SU-DHL-6 (cell line): ENCODE data around the gene RNF144B.
"Not testable (repeated sequence)": the region's sequence is repeated elsewhere in the genome, so short reads cannot be mapped to it uniquely, and the experiment has no call there.

ENCODE experiments used
- H2AFZ ChIP-seq: fragments of 200-600 bp; sonication (generic); 2 replicates; pipeline ENCODE4 v1.6.1; 2014; ENCODE audit warnings: low read depth, mild to moderate bottlenecking, moderate library complexity, mixed read lengths, antibody characterized with exemption, low read length; ENCODE audit not compliant: severe bottlenecking
- H3F3A ChIP-seq: fragments of 200-600 bp; shearing (Covaris generic); 2 replicates; pipeline ENCODE4 v1.6.0; 2016; ENCODE audit warnings: antibody characterized with exemption, mild to moderate bottlenecking; ENCODE audit not compliant: insufficient read depth
- H3K27ac ChIP-seq: fragments of 200-600 bp; sonication (generic); 2 replicates; pipeline ENCODE4 v1.5.1; 2016; ENCODE audit warnings: low read depth, mild to moderate bottlenecking, low read length, moderate library complexity, mixed read lengths
- H3K27me3 ChIP-seq: fragments of 200-600 bp; sonication (generic), shearing (Covaris generic); 2 replicates; pipeline ENCODE4 v1.6.0; 2014; ENCODE audit warnings: mild to moderate bottlenecking, low read length
- H3K36me3 ChIP-seq: fragments of 200-600 bp; sonication (generic); 2 replicates; pipeline ENCODE4 v1.6.1; 2014; ENCODE audit warnings: mild to moderate bottlenecking, low read length, mixed read lengths
- H3K4me2 ChIP-seq: fragments of 300-600, 200-600 bp; shearing (Covaris generic), sonication (generic); 2 replicates; pipeline ENCODE4 v1.6.0; 2014; ENCODE audit warnings: low read length, low read depth, mild to moderate bottlenecking; ENCODE audit not compliant: poor library complexity, severe bottlenecking
- H3K4me3 ChIP-seq: fragments of 200-600 bp; sonication (generic); 2 replicates; pipeline ENCODE4 v1.5.1; 2014; ENCODE audit warnings: antibody characterized with exemption, low read length, mild to moderate bottlenecking, mixed read lengths; ENCODE audit not compliant: insufficient read depth, poor library complexity, severe bottlenecking
- H3K79me2 ChIP-seq: fragments of 200-600 bp; sonication (generic); 2 replicates; pipeline ENCODE4 v1.6.1; 2014; ENCODE audit warnings: mild to moderate bottlenecking, low read length, moderate library complexity; ENCODE audit not compliant: insufficient read depth
- H3K9ac ChIP-seq: fragments of 200-600 bp; sonication (generic); 2 replicates; pipeline ENCODE4 v1.7.0; 2014; ENCODE audit warnings: mild to moderate bottlenecking, low read length
- H3K9me2 ChIP-seq: fragments of 200-600 bp; sonication (generic); replicated peaks from 2 replicates; pipeline ENCODE4 v1.6.1; 2014; ENCODE audit warnings: low read length; ENCODE audit not compliant: insufficient read depth
- H3K9me3 ChIP-seq: fragments of 200-600 bp; sonication (generic); 2 replicates; pipeline ENCODE4 v1.6.1; 2014; ENCODE audit warnings: low read length, mixed read lengths; ENCODE audit not compliant: insufficient read depth
- H4K20me1 ChIP-seq: fragments of 200-600 bp; sonication (generic); 2 replicates; pipeline ENCODE4 v1.6.1; 2014; ENCODE audit warnings: low read depth, mild to moderate bottlenecking, antibody characterized with exemption, low read length, moderate library complexity, mixed read lengths
- CTCF ChIP-seq: fragments of 200-600 bp; sonication (generic); IDR thresholded peaks from one replicate; pipeline ENCODE4 v1.5.1; 2017; ENCODE audit warnings: antibody characterized with exemption, mild to moderate bottlenecking, low read length, moderate library complexity; ENCODE audit not compliant: insufficient read depth, poor library complexity, severe bottlenecking
- EZH2phosphoT487 ChIP-seq: fragments of 200-600 bp; sonication (generic), shearing (Covaris generic); conservative IDR thresholded peaks from 2 replicates; pipeline ENCODE4 v1.6.1; 2018; ENCODE audit warnings: mild to moderate bottlenecking, antibody characterized with exemption, low read length, moderate library complexity, mixed read lengths

The RNF144B gene

DNA sequence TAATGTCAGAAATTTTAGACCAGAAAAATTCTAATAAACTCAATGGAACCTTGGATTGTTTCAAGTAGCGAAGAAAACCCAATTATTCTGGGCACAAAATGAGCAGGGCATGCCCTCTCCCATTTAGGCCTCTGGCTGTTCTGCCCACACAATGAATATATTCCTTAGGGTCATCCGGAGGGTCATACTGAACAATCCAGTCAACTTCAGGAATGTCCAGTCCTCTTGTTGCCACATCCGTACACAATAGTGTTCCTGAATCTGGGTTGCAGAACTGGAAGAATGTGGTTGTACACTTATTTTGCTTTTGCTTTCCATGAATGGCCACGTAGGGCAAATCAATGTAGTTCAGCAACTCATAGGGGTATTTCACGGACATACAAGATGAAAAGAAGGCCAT lies 23.4 kb upstream of the RNF144B start:
- Histone ChIP-seq H3K9me2 (no peaks in the 10 kb centered on the region), H3K27ac (no peak overlapping the region), H3K27me3 (no peaks in the 10 kb centered on the region), H3F3A (peaks cover 19% of the 10 kb centered on the region; the same call in 1 of the 2 replicates), H3K79me2 (no peaks in the 10 kb centered on the region), H3K4me3 (no peak overlapping the region), H3K36me3 (no peaks in the 10 kb centered on the region), H4K20me1 (no peaks in the 10 kb centered on the region), H3K4me2 (no peak overlapping the region), H3K9ac (no peak overlapping the region), H2AFZ (no peak overlapping the region), H3K9me3 (0 out of 2 replicates have a peak, but pooled peaks cover under 1% of the 10 kb centered on the region)
- no peak for TF ChIP-seq CTCF
- no peak for TF ChIP-seq EZH2phosphoT487

DNA sequence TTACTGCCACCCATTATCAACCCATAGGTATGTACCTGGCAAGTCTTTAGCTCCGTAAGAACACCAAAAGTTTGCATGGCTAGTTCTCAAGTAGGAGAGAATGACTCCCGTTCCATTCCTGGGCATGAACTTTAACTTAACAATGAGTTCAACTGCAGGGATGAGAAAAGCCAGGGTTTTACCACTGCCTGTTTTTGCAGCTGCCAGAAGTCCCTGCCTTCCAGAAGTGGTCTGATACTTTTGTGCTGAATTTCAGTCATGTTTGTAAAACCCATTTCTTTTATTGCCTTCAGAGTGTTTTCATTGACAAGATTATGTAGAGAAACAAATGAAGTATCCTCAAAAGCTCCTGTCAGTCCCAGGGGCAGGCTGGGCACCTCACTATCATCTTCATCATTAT lies 22.6 kb upstream of the RNF144B start:
- not testable (repeated sequence) for H3K27ac ChIP-seq, H3K9me3 ChIP-seq, H2AFZ ChIP-seq, H3K4me3 ChIP-seq, H3K36me3 ChIP-seq, H3K27me3 ChIP-seq, H3K79me2 ChIP-seq, H3K9ac ChIP-seq, H4K20me1 ChIP-seq, H3K9me2 ChIP-seq, H3K4me2 ChIP-seq
- peaks cover 14% of the 10 kb centered on the region; the same call in 1 of the 2 replicates for H3F3A ChIP-seq

- Histone ChIP-seq H3K27ac (no peak overlapping the region), H3K9me2 (no peaks in the 10 kb centered on the region), H3K27me3 (no peaks in the 10 kb centered on the region), H3K9ac (no peak overlapping the region), H3K79me2 (no peaks in the 10 kb centered on the region), H3F3A (0 out of 2 replicates have a peak, but pooled peaks cover 2% of the 10 kb centered on the region), H3K4me2 (no peak overlapping the region), H2AFZ (no peak overlapping the region), H4K20me1 (no peaks in the 10 kb centered on the region), H3K9me3 (no peaks in the 10 kb centered on the region), H3K36me3 (no peaks in the 10 kb centered on the region), H3K4me3 (no peak overlapping the region)
- TF ChIP-seq CTCF (no peak), EZH2phosphoT487 (no peak)
These were observed 19.8 kb upstream of the RNF144B start for GRCh38 chr6:18367371-18367770.

GRCh38 chr6:18368277-18369105 lies 18.7 kb upstream of the RNF144B start:
- TF ChIP-seq EZH2phosphoT487 (no peak), CTCF (no peak)
- Histone ChIP-seq H3K9me3 (no peaks in the 10 kb centered on the region), H3F3A (no peaks in the 10 kb centered on the region), H3K36me3 (no peaks in the 10 kb centered on the region), H3K79me2 (no peaks in the 10 kb centered on the region), H3K4me3 (no peak overlapping the region), H3K4me2 (no peak overlapping the region), H3K27ac (no peak overlapping the region), H3K9ac (no peak overlapping the region), H3K27me3 (no peaks in the 10 kb centered on the region), H2AFZ (no peak overlapping the region), H3K9me2 (no peaks in the 10 kb centered on the region), H4K20me1 (no peaks in the 10 kb centered on the region)
